ENCODE results near the gene HEG1.

GRCh38 chr3:125005676-125006075, 50.1 kb downstream of the HEG1 start:
- no peak for TF ChIP-seq CTCF (conservative IDR thresholded peaks at IDR 0.05)
- TF ChIP-seq ZFX (IDR thresholded peaks at IDR 0.05) = no peak

All from C4-2B (cell line).